Neural crest cell (in vitro differentiated cells): ENCODE measurements around the gene LMBR1L. TPM values are rescaled to one million over a fixed set of nuclear protein-coding genes. Genes with fewer than 3 reads are reported as not detected.
"Not testable (repeated sequence)": the region's sequence is repeated elsewhere in the genome, so short reads cannot be mapped to it uniquely, and the experiment has no call there.

Experiments used
- DNase-seq: peaks from one replicate; pipeline ENCODE4 v3.0.0; 2021; ENCODE audit warnings: low read depth, mixed read lengths, low spot score
- H3K27ac Mint-ChIP-seq: one replicate; pipeline ENCODE4 v1.8.0; 2021; ENCODE audit warnings: mild to moderate bottlenecking, mixed read lengths; ENCODE audit not compliant: unreplicated experiment
- H3K27me3 Mint-ChIP-seq: 2 replicates; pipeline ENCODE4 v1.8.0; 2021; ENCODE audit warnings: low read depth, mild to moderate bottlenecking, mixed read lengths
- H3K36me3 Mint-ChIP-seq: 2 replicates; pipeline ENCODE4 v1.8.0; 2021; ENCODE audit warnings: low read depth, mild to moderate bottlenecking, mixed read lengths
- H3K4me1 Mint-ChIP-seq: 2 replicates; pipeline ENCODE4 v1.8.0; 2021; ENCODE audit warnings: mixed read lengths
- H3K4me3 Mint-ChIP-seq: one replicate; pipeline ENCODE4 v1.8.0; 2021; ENCODE audit warnings: mild to moderate bottlenecking, mixed read lengths
- H3K9me3 Mint-ChIP-seq: 2 replicates; pipeline ENCODE4 v1.8.0; 2021; ENCODE audit warnings: mixed read lengths
- total RNA-seq: library from RNA; stranded (reverse); gene quantifications from 2 replicates; pipeline ENCODE4 v1.2.1, GENCODE V29; 2021
- TF ChIP-seq, protein P1 (sequence below): fragments of 200-600 bp; sonication (generic); conservative IDR thresholded peaks from 2 replicates; pipeline ENCODE4 v1.5.0; 2021; ENCODE audit warnings: antibody characterized with exemption, mild to moderate bottlenecking

Gene LMBR1L
- total RNA-seq, 1 donor from 2014 or later = 101 TPM

DNA sequence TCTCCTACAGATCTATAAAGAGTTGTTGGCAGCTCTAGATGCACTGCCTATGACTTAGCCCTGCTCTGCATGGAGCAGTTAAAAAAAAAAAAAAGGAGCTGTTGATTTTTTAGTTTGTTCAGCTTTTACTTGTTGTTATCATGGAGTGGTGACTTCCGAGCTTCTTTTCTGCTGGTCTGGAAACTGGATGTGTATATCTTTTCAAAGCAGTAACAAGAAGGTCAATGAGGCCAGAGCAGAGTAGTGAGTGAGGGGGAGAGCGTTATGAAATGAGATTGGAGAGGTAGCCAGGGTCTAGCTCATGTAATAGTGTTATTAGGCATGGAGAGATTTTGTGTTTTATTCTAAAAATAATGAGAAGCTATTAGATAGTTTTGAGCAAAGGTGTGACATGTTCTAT is 33.7 kb upstream of the LMBR1L start:
- no peak for DNase-seq
- Mint-ChIP-seq H3K27me3 (no peaks in the 10 kb centered on the region), H3K4me1 (no peaks in the 10 kb centered on the region), H3K36me3 (no peaks in the 10 kb centered on the region), H3K27ac (no peak overlapping the region), H3K9me3 (no peaks in the 10 kb centered on the region), H3K4me3 (no peak overlapping the region)
- TF ChIP-seq, protein P1, sequence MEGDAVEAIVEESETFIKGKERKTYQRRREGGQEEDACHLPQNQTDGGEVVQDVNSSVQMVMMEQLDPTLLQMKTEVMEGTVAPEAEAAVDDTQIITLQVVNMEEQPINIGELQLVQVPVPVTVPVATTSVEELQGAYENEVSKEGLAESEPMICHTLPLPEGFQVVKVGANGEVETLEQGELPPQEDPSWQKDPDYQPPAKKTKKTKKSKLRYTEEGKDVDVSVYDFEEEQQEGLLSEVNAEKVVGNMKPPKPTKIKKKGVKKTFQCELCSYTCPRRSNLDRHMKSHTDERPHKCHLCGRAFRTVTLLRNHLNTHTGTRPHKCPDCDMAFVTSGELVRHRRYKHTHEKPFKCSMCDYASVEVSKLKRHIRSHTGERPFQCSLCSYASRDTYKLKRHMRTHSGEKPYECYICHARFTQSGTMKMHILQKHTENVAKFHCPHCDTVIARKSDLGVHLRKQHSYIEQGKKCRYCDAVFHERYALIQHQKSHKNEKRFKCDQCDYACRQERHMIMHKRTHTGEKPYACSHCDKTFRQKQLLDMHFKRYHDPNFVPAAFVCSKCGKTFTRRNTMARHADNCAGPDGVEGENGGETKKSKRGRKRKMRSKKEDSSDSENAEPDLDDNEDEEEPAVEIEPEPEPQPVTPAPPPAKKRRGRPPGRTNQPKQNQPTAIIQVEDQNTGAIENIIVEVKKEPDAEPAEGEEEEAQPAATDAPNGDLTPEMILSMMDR = no peak

DNA sequence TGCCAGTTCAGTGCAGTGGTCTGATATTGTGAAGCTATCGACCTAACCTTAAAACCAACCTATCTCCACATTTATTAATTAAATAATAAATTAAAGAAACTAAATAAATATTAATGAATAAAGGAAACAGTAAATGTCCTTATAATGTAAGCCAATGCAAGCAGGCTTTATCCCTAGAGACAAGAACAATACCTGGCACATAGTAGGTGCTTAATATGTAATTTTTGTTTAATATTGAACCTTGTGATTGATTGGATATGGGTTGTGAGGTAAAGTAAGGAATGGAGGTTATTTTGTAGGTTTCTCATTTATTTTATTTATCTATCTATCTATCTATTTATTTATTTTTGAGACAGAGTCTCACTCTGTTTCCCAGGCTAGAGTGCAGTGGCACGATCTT is 28.4 kb upstream of the LMBR1L start:
- H3K27me3 Mint-ChIP-seq = no peaks in the 10 kb centered on the region
- no peaks in the 10 kb centered on the region for H3K36me3 Mint-ChIP-seq
- H3K4me1 Mint-ChIP-seq = peaks cover 7% of the 10 kb centered on the region
- no peak overlapping the region for H3K4me3 Mint-ChIP-seq
- no peak for DNase-seq
- no peak overlapping the region for H3K27ac Mint-ChIP-seq
- H3K9me3 Mint-ChIP-seq = no peaks in the 10 kb centered on the region
- TF ChIP-seq, protein P1 = no peak

DNA sequence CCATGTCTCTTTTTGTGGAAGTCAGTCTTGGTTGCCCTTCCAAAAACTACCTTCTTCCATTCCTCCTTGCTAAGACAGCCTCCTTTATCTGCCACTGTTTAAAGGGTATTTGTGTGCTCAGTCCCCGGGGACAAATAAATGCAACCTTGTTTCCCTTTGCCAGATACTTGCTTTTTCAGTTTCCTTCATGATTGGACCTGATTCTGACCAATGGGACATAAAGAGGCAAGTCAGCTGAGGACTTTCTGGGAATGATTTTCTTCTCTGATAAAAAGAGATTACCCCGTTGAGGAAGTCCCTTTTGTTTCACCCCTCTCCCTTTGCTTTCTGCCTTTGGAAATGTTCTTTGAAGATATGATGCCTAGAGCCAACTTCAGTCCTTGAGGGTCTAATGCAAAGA is 27.9 kb upstream of the LMBR1L start:
- no peak for DNase-seq
- H3K4me1 Mint-ChIP-seq = peaks cover 10% of the 10 kb centered on the region
- TF ChIP-seq, protein P1 = no peak
- no peak overlapping the region for H3K27ac Mint-ChIP-seq
- no peaks in the 10 kb centered on the region for H3K27me3 Mint-ChIP-seq
- no peaks in the 10 kb centered on the region for H3K9me3 Mint-ChIP-seq
- H3K36me3 Mint-ChIP-seq = no peaks in the 10 kb centered on the region
- H3K4me3 Mint-ChIP-seq = peak overlapping the region; percentile 9

DNA sequence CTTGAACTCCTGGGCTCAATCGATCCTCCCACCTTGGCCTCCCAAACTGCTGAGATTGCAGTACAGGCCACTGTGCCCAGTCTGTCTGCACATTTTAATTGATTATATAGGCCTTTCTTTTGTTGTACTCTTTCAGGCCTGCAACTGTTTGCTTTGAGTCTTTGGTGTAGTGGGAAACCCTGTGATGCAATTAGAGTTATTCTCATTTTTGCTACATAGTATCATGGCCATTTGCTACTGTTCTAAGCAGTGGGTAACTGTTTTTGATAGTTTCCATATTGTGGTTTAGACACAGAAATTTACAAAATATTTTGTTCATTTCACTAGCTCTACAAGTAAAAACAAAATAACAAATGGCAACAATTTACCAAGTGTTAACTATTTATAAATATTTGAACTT is 26.8 kb upstream of the LMBR1L start:
- H3K27ac Mint-ChIP-seq = no peak overlapping the region
- no peak for DNase-seq
- no peaks in the 10 kb centered on the region for H3K27me3 Mint-ChIP-seq
- no peaks in the 10 kb centered on the region for H3K36me3 Mint-ChIP-seq
- TF ChIP-seq, protein P1 = no peak
- no peaks in the 10 kb centered on the region for H3K9me3 Mint-ChIP-seq
- peaks cover 18% of the 10 kb centered on the region for H3K4me1 Mint-ChIP-seq
- no peak overlapping the region for H3K4me3 Mint-ChIP-seq

DNA sequence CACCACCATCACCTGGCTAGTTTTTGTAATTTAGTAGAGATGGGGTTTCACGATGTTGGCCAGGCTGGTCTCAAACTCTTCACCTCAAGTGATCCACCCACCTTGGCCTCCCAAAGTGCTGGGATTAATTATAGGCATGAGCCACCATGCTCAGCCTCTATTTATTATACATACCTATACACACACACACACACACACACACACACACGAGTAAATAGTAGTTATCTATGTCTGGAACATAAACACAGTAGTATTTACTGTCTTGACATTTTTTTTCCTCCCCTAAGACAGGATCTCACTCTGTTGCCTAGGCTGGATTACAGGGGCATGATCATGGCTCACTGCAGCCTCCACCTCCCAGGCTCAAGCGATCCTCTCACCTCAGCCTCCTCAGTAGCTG is 26.4 kb upstream of the LMBR1L start:
- not testable (repeated sequence) for H3K27ac Mint-ChIP-seq, H3K4me3 Mint-ChIP-seq, H3K27me3 Mint-ChIP-seq, H3K9me3 Mint-ChIP-seq, DNase-seq, H3K36me3 Mint-ChIP-seq
- peaks cover 22% of the 10 kb centered on the region for H3K4me1 Mint-ChIP-seq

DNA sequence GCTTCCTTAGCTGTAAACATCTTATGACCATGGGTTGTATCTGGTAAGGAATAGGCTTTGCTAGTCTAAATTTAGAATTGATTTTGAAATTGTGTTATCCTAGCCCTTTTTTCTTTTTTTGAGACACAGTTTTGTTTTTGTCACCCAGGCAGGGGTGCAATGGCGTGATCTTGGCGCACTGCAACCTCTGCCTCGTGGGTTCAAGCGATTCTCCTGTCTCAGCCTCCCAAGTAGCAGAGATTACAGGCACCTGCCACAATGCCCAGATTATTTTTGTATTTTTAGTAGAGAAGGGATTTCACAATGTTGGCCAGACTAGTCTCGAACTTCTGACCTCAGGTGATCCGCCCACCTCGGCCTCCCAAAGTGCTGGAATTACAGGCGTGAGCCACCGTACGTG is 22.9 kb upstream of the LMBR1L start:
- peaks cover 49% of the 10 kb centered on the region for H3K4me1 Mint-ChIP-seq
- H3K9me3 Mint-ChIP-seq = no peaks in the 10 kb centered on the region
- H3K27ac Mint-ChIP-seq = no peak overlapping the region
- TF ChIP-seq, protein P1 = no peak
- peaks cover 25% of the 10 kb centered on the region for H3K36me3 Mint-ChIP-seq
- peaks cover 14% of the 10 kb centered on the region for H3K27me3 Mint-ChIP-seq
- peak overlapping the region; percentile 86 for H3K4me3 Mint-ChIP-seq
- no peak for DNase-seq
